ENCODE results near the gene CHTOP.

DNA sequence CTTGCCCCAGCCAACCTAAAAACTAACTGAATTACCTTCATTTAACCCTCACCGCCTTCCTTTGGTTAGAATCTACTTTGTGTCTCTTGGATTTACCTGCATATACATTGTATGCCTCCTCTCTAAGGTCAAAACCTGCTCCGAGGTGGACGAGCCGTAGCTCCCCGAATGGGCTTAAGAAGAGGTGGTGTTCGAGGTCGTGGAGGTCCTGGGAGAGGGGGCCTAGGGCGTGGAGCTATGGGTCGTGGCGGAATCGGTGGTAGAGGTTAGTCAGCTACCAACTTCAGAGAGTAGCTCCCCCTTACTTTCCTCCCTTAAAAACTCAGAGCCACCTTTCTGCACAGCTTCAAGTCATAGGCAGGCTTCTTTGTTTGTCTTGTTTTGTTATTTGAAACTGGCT, 9.2 kb downstream of the CHTOP start:
- TF ChIP-seq TCF7L2 (IDR thresholded peaks at IDR 0.05; ENCODE audit: borderline replicate concordance, low read depth, low read length), result no peak
- TF ChIP-seq ZNF391 (tag by site-specific recombination; IDR thresholded peaks at IDR 0.05; ENCODE audit: borderline replicate concordance, low read depth), result no peak
- TF ChIP-seq, protein P1, sequence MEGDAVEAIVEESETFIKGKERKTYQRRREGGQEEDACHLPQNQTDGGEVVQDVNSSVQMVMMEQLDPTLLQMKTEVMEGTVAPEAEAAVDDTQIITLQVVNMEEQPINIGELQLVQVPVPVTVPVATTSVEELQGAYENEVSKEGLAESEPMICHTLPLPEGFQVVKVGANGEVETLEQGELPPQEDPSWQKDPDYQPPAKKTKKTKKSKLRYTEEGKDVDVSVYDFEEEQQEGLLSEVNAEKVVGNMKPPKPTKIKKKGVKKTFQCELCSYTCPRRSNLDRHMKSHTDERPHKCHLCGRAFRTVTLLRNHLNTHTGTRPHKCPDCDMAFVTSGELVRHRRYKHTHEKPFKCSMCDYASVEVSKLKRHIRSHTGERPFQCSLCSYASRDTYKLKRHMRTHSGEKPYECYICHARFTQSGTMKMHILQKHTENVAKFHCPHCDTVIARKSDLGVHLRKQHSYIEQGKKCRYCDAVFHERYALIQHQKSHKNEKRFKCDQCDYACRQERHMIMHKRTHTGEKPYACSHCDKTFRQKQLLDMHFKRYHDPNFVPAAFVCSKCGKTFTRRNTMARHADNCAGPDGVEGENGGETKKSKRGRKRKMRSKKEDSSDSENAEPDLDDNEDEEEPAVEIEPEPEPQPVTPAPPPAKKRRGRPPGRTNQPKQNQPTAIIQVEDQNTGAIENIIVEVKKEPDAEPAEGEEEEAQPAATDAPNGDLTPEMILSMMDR (tag by site-specific recombination; IDR thresholded peaks at IDR 0.05), result no peak
- no peak for TF ChIP-seq ZNF585B (tag by site-specific recombination; IDR thresholded peaks at IDR 0.05)
